NCI-H2029 (cell line): ENCODE measurements around the gene LRRFIP1.
"Not testable (repeated sequence)": the region's sequence is repeated elsewhere in the genome, so short reads cannot be mapped to it uniquely, and the experiment has no call there.

Source experiments
- DNase-seq: peaks from one replicate; lab custom pipeline; 2025; lab: John Stamatoyannopoulos, UW

LRRFIP1 gene

GRCh38 chr2:237782181-237782580, 154.8 kb downstream of the LRRFIP1 start:
- no peak for DNase-seq

GRCh38 chr2:237783678-237784077, 156.3 kb downstream of the LRRFIP1 start:
- DNase-seq, result not testable (repeated sequence)

GRCh38 chr2:237786936-237787335, 159.5 kb downstream of the LRRFIP1 start:
- no peak for DNase-seq

- DNase-seq, result no peak
Measured at GRCh38 chr2:237790353-237790752, 163.0 kb downstream of the LRRFIP1 start.

- no peak for DNase-seq
Measured at GRCh38 chr2:237791977-237792727, 164.8 kb downstream of the LRRFIP1 start.

GRCh38 chr2:237797253-237797652, 169.9 kb downstream of the LRRFIP1 start:
- DNase-seq, result no peak

- no peak for DNase-seq
Measured at GRCh38 chr2:237798236-237799059, 171.1 kb downstream of the LRRFIP1 start, which contains the start of gene RBM44. RBM44 (plus strand) TSS chr2:237798779; CDS start chr2:237813610, 14,831 bp downstream.

GRCh38 chr2:237799060-237799428, 171.7 kb downstream of the LRRFIP1 start:
- no peak for DNase-seq

GRCh38 chr2:237801466-237801865, 174.1 kb downstream of the LRRFIP1 start:
- no peak for DNase-seq

- no peak for DNase-seq
Measured at GRCh38 chr2:237806334-237806733, 178.9 kb downstream of the LRRFIP1 start.

GRCh38 chr2:237815637-237816036, 188.2 kb downstream of the LRRFIP1 start:
- DNase-seq, result no peak

- DNase-seq, result no peak
Measured at GRCh38 chr2:237816531-237816930, 189.1 kb downstream of the LRRFIP1 start.

GRCh38 chr2:237818066-237818473, 190.7 kb downstream of the LRRFIP1 start:
- DNase-seq, result no peak

- no peak for DNase-seq
Measured at GRCh38 chr2:237819231-237819630, 191.8 kb downstream of the LRRFIP1 start.

GRCh38 chr2:237820421-237820820, 193.0 kb downstream of the LRRFIP1 start:
- DNase-seq, result no peak

GRCh38 chr2:237823544-237823943, 196.2 kb downstream of the LRRFIP1 start:
- DNase-seq, result no peak

- no peak for DNase-seq
Measured at GRCh38 chr2:237824085-237824484, 196.7 kb downstream of the LRRFIP1 start.

- no peak for DNase-seq
Measured at GRCh38 chr2:237827421-237827987, 200.1 kb downstream of the LRRFIP1 start.
